ENCODE data around the gene SYTL2.

DNA sequence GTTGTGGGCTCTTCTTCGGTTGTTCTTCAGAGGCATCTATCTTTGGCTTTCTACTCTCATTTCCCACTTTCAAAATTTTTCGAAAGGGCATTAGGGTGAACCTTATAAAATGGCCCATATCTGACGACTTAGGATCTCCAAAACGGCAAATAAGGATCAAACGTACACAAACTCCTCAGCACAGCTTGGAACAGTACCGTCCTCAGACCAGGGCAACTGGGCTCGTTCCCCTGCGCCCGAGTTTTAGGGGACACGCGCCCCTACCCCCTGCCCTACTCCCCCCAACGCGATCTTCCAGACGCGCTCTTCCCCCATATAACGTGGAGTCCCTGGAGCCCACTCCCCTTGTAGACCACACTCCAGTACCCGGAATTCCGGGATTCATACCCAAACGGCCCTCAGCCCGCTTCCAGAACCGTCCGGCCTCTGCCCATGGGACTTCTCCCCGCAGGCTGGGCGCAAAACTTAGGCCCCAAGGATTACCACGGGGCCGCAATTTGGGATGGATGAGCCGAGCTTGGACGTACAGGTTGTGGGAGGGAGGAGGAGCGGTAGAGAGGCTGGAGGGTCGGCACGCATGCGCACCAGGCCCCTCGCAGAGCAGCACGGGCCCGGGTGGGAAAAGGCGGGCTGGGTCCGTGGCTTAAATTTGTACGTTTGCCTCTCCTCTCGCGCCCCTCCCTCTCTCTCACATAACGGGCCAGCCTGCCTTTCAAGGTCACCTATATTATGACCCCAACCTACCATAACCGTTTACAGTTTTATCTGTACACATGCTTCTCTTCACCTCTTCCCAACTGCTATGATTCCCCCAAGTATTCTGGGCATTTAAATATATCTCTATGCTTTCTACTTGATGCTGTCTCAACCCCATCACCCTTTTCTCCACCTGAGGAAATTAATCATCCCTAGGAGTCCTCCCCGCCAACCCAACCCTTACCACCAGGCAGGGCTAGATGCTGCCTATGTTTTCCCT is 128.3 kb downstream of the SYTL2 start:
- TF ChIP-seq EZH2 (IDR thresholded peaks at IDR 0.05; ENCODE audit: borderline replicate concordance, low read depth, low read length, poor library complexity, severe bottlenecking): no peak
- TF ChIP-seq CTCF (conservative IDR thresholded peaks at IDR 0.05; ENCODE audit: low read depth, low read length): no peak
